B cell (primary cell): ENCODE results near the gene PDPK1. TPM values are rescaled to one million over a fixed set of nuclear protein-coding genes. Genes with fewer than 3 reads are reported as not detected.

ENCODE experiments used
- ATAC-seq: fragments of 200-7000 bp; cut with Tn5 transposase; one replicate; pipeline ENCODE4 v1.10.0; 2021; ENCODE audit warnings: low read depth, mild to moderate bottlenecking, moderate number of reproducible peaks, moderate library complexity
- CTCF ChIA-PET: fragments of 350-600 bp; sonication (Branson Sonifier 250); formaldehyde crosslinking; loops from one replicate; lab custom pipeline; 2021; ENCODE audit warnings: antibody characterized with exemption, inconsistent platforms; lab: Charles Lee
- POLR2A ChIA-PET: fragments of 350-600 bp; sonication (Branson Sonifier 250); formaldehyde crosslinking; loops from one replicate; lab custom pipeline; 2021; ENCODE audit warnings: antibody characterized with exemption; lab: Charles Lee
- DNase-seq: peaks from one replicate; pipeline ENCODE4 v3.0.0; 2013
- H2AFZ ChIP-seq: 2 replicates; pipeline ENCODE4 v1.6.1; 2012; ENCODE audit warnings: mild to moderate bottlenecking, low read depth, low read length; ENCODE audit not compliant: insufficient read depth, poor library complexity, severe bottlenecking
- H3K27ac ChIP-seq, 2 donors: 1 replicate in 1 of 2; 2 replicates in 1 of 2; pipeline ENCODE4 v1.5.1; 2012 to 2013; ENCODE audit warnings: low read length in 2 of 2, mild to moderate bottlenecking in 2 of 2, moderate library complexity in 1 of 2
- H3K27me3 ChIP-seq, 4 experiments: fragments of 200-600 bp in 1 of 4; sonication (generic) in 1 of 4; replicated peaks in 1 of 4; 1 replicate in 2 of 4; 2 replicates in 2 of 4; pipeline versions ENCODE4 v1.6.1 to v1.7.0; 2013 to 2016; ENCODE audit warnings: low read length in 3 of 4, mild to moderate bottlenecking in 2 of 4, mixed read lengths in 1 of 4, moderate library complexity in 1 of 4; ENCODE audit not compliant: insufficient read depth in 4 of 4, control insufficient read depth in 3 of 4; ENCODE audit errors: control extremely low read depth in 1 of 4
- H3K36me3 ChIP-seq, 2 experiments: replicated peaks in 1 of 2; 1 replicate in 1 of 2; 2 replicates in 1 of 2; pipeline versions ENCODE4 v1.6.1 to v1.7.1; 2013; ENCODE audit warnings: low read length in 1 of 2; ENCODE audit not compliant: insufficient read depth in 2 of 2, control insufficient read depth in 1 of 2; ENCODE audit errors: control extremely low read depth in 1 of 2, extremely low read depth in 1 of 2
- H3K4me1 ChIP-seq, 2 donors: fragments of 200-600 bp in 1 of 2; sonication (generic) in 1 of 2; 1 replicate in 1 of 2; 2 replicates in 1 of 2; pipeline versions ENCODE4 v1.5.1 to v1.6.1; 2013 to 2017; ENCODE audit warnings: low read length in 2 of 2; ENCODE audit not compliant: control insufficient read depth in 2 of 2, insufficient read depth in 2 of 2
- H3K4me2 ChIP-seq: replicated peaks from 2 replicates; pipeline ENCODE3; 2012; ENCODE audit warnings: mild to moderate bottlenecking, low read depth, low read length; ENCODE audit not compliant: poor library complexity, severe bottlenecking
- H3K4me3 ChIP-seq, 5 experiments: fragments of 200-600 bp in 1 of 5; sonication (generic) in 1 of 5; 1 replicate in 3 of 5; 2 replicates in 2 of 5; pipeline versions ENCODE4 v1.5.1 to v1.7.0; 2011 to 2016; ENCODE audit warnings: low read length in 4 of 5, mild to moderate bottlenecking in 4 of 5, low read depth in 2 of 5, control low read depth in 1 of 5, moderate library complexity in 1 of 5; ENCODE audit not compliant: insufficient read depth in 1 of 5; ENCODE audit errors: control extremely low read depth in 1 of 5, extremely low read depth in 1 of 5
- H3K79me2 ChIP-seq: fragments of 200-600 bp; sonication (generic); one replicate; pipeline ENCODE4 v1.6.0; 2016; ENCODE audit warnings: low read length; ENCODE audit not compliant: control insufficient read depth, insufficient read depth
- H3K9ac ChIP-seq: fragments of 200-600 bp; sonication (generic); 2 replicates; pipeline ENCODE4 v1.6.1; 2017; ENCODE audit warnings: mild to moderate bottlenecking, low read length, moderate library complexity
- H3K9me3 ChIP-seq, 3 donors: one replicate each; pipeline versions ENCODE4 v1.6.1 to v1.7.1; 2013; ENCODE audit warnings: low read length in 2 of 3; ENCODE audit not compliant: control insufficient read depth in 2 of 3, insufficient read depth in 1 of 3; ENCODE audit errors: control extremely low read depth in 1 of 3
- H4K20me1 ChIP-seq: 2 replicates; pipeline ENCODE4 v1.6.0; 2012; ENCODE audit warnings: mild to moderate bottlenecking, low read length; ENCODE audit not compliant: insufficient read depth, control insufficient read depth, poor library complexity, severe bottlenecking
- H3K27ac Mint-ChIP-seq: one replicate; pipeline ENCODE4 v1.8.0; 2021; ENCODE audit warnings: mixed read lengths
- H3K27me3 Mint-ChIP-seq: one replicate; pipeline ENCODE4 v1.8.0; 2021; ENCODE audit warnings: mixed read lengths
- H3K4me1 Mint-ChIP-seq: one replicate; pipeline ENCODE4 v1.8.0; 2021; ENCODE audit warnings: mixed read lengths
- H3K4me3 Mint-ChIP-seq: one replicate; pipeline ENCODE4 v1.8.0; 2021; ENCODE audit warnings: mixed read lengths
- H3K9me3 Mint-ChIP-seq: one replicate; pipeline ENCODE4 v1.8.0; 2022; ENCODE audit warnings: mixed read lengths; ENCODE audit not compliant: insufficient read depth
- CTCF ChIP-seq: fragments of 200-600 bp; IDR thresholded peaks from one replicate; pipeline ENCODE4 v1.8.0; 2022; ENCODE audit warnings: antibody characterized with exemption, mild to moderate bottlenecking
- EZH2 ChIP-seq: IDR thresholded peaks from 2 replicates; pipeline ENCODE4 v1.6.1; 2012; ENCODE audit warnings: borderline replicate concordance, low read depth, mild to moderate bottlenecking, moderate library complexity, low read length; ENCODE audit not compliant: insufficient read depth, poor library complexity, severe bottlenecking
- WGBS: methylation state at CpG from one replicate; pipeline ENCODE4 v1.1.5; 2013; ENCODE audit warnings: missing lambda C conversion rate; ENCODE audit not compliant: insufficient coverage; 5-methylcytosine and 5-hydroxymethylcytosine counted together
- intact Hi-C: fragments of 100-400 bp; cut with micrococcal nuclease; formaldehyde crosslinking; loops from one replicate; pipeline ENCODE4 v1.10.0; 2022
- polyA plus RNA-seq: library from polyadenylated mRNA; depleted of rRNA; stranded (reverse); fragments of >200 nt; gene quantifications from 2 replicates; pipeline ENCODE4 v1.2.3, GENCODE V29; 2012
- total RNA-seq, 2 donors: library from RNA; stranded (reverse); fragments of 120-200 nt in 1 of 2; gene quantifications; 1 replicate in 1 of 2; 2 replicates in 1 of 2; pipeline versions ENCODE4 v1.2.3 to v1.2.4, GENCODE V29; 2013 to 2022

Gene PDPK1
- total and polyA plus RNA-seq, 2 donors (not counting 1 experiment from before 2014, with no cell fraction given): 32.5 to 84.1 TPM

- Histone ChIP-seq H3K27me3 (no peaks in the 10 kb centered on the region), H3K4me1 (peaks cover 56 to 64% of the 10 kb centered on the region in 2 donors), H4K20me1 (peaks cover 59% of the 10 kb centered on the region), H3K36me3 (peaks cover 0 to 39% of the 10 kb centered on the region in 2 experiments), H2AFZ (no peak overlapping the region), H3K4me2 (peak overlapping the region; percentile 75), H3K4me3 (no peak overlapping the region), H3K79me2 (peaks cover 85% of the 10 kb centered on the region), H3K9ac (no peak overlapping the region), H3K9me3 (peaks cover 0 to 3% (median 0%) of the 10 kb centered on the region in 3 donors), H3K27ac (peak overlapping the region; percentile 62 to 93)
- Mint-ChIP-seq H3K4me1 (peaks cover 63% of the 10 kb centered on the region), H3K27ac (peak overlapping the region; percentile 93), H3K4me3 (peak overlapping the region; percentile 81), H3K27me3 (no peaks in the 10 kb centered on the region), H3K9me3 (no peaks in the 10 kb centered on the region)
- no peak for ATAC-seq
- TF ChIP-seq EZH2 (no peak), CTCF (no peak)
- peak; percentile 53 for DNase-seq
- ChIA-PET POLR2A (interaction anchor here (1.1 to 3.0 kb wide), 4 partner anchors 9 to 13 kb away, joined by 7 to 66 read pairs (median 14); partner anchors contain the start of gene CEMP1), CTCF (interaction anchor here (1.4 to 1.9 kb wide), 4 partner anchors 11 to 324 kb away, joined by 3 to 11 read pairs (median 8); partner anchors contain the start of gene CEMP1)
- intact Hi-C loops: no loop called here
- 94% methylated on average over 39 of the region's 39 CpGs for WGBS
Measured at GRCh38 chr16:2518823-2519710, 18.8 kb upstream of the PDPK1 start.
